ENCODE results near the gene AEBP1. TPM values are rescaled to one million over a fixed set of nuclear protein-coding genes. Genes with fewer than 3 reads are reported as not detected.

Gene AEBP1
- total RNA-seq, 1 experiment from 2014 or later = not detected

DNA sequence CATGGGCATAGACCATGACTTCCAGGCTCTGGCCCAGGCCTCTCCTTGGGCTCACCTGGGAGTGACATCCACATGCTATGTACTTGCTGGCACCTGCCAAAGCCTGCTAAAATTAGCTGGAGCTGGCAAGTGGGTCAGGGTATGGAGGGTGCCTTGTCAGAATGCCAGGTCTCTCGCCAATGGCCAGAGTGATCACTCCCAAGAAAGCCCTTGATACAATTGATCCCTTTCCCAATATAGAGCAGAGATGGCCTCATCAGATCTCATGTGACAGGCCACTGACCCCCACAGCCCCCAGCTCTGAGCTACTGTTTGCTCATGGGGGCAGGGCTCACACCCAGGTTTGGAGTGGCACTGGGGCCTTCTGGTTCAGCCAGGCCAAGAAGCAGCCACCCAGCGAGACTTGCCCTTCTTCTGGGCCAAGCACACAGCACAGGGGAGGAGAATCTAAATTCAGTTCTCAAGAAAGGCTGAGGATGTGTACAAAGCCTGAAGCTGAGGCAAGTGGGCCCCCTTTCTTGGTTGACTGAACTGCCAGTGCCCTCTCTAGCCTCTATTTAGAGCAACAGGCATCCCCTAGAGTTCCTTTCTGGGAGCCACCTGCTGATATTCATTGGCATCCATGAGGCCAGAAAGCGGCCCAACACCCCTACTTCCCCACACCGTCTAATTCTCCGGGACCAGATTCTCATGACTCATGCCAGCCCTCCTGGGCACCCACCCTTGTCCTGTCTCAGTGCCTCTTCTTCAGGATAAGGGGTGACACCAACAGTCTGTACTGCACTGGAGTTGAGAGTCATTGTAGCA, 55.9 kb downstream of the AEBP1 start:
- no peaks in the 10 kb centered on the region for H3K9me2 ChIP-seq (replicated peaks; ENCODE audit: insufficient read depth, low read length)
- no peaks in the 10 kb centered on the region for H4K20me1 ChIP-seq (ENCODE audit: insufficient read depth, low read depth, low read length)
- H3K27me3 ChIP-seq (ENCODE audit: low read length) = no peaks in the 10 kb centered on the region
- no peak overlapping the region for H3K4me3 ChIP-seq (ENCODE audit: low read length)
- no peak overlapping the region for H3K4me2 ChIP-seq (ENCODE audit: low read depth, low read length, poor library complexity, severe bottlenecking)
- no peaks in the 10 kb centered on the region for H3K36me3 ChIP-seq (ENCODE audit: insufficient read depth, low read length)
- no peak for DNase-seq
- no peaks in the 10 kb centered on the region for H3K4me1 ChIP-seq (ENCODE audit: low read length)
- no peaks in the 10 kb centered on the region for H3K79me2 ChIP-seq (ENCODE audit: low read length)
- H3K9ac ChIP-seq (ENCODE audit: low read length) = no peak overlapping the region
- H3K9me3 ChIP-seq (ENCODE audit: low read length) = no peaks in the 10 kb centered on the region
- no peak overlapping the region for H3K27ac ChIP-seq (ENCODE audit: low read length)
- no peak overlapping the region for H2AFZ ChIP-seq (ENCODE audit: low read length)

DNA sequence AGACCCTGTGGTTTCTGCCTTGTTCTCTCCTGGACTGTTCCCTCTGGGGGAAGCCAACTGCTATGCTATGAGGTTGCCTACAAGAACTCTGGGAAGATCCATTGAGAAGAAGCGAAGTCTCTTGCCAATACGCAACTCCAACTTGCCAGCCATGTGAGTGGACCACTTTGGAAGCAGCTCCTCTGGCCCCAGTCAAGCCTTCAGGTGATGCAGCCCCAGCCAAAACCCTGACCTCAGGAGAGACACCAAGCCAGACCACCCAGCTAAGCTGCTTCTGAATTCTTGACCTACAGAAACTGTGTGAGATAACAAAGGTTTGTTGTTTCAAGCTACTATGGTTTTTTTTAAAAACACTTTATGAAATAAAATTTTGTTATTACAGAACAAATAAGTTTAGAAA, 57.2 kb downstream of the AEBP1 start:
- Histone ChIP-seq H3K9ac (ENCODE audit: low read length) (no peak overlapping the region), H3K9me2 (replicated peaks; ENCODE audit: insufficient read depth, low read length) (no peaks in the 10 kb centered on the region), H3K4me2 (ENCODE audit: low read depth, low read length, poor library complexity, severe bottlenecking) (no peak overlapping the region), H3K79me2 (ENCODE audit: low read length) (no peaks in the 10 kb centered on the region), H2AFZ (ENCODE audit: low read length) (no peak overlapping the region), H3K4me3 (ENCODE audit: low read length) (no peak overlapping the region), H4K20me1 (ENCODE audit: insufficient read depth, low read depth, low read length) (no peaks in the 10 kb centered on the region), H3K36me3 (ENCODE audit: insufficient read depth, low read length) (no peaks in the 10 kb centered on the region), H3K27ac (ENCODE audit: low read length) (no peak overlapping the region), H3K4me1 (ENCODE audit: low read length) (no peaks in the 10 kb centered on the region), H3K27me3 (ENCODE audit: low read length) (no peaks in the 10 kb centered on the region), H3K9me3 (ENCODE audit: low read length) (no peaks in the 10 kb centered on the region)
- no peak for DNase-seq

DNA sequence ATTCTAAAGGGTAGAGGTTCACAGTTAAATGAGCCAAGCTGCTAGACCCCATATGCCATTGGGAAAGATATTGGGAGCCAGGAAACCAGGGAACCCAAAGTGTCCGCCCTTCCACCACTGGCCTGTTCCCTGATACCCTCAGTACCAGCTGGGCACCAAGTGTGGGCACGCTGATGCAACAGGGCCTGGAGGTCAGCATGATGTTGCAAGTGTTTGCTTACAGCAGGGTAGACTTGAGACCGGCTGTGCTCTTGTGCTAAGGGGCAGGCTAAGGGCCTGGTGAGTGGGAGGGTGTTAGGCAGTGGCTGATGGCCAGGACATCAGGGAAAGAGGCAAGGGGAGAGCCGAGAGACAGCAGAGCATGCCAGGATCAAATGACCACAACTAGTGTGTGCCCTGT, 58.0 kb downstream of the AEBP1 start:
- no peaks in the 10 kb centered on the region for H3K79me2 ChIP-seq (ENCODE audit: low read length)
- no peaks in the 10 kb centered on the region for H3K9me3 ChIP-seq (ENCODE audit: low read length)
- H3K27ac ChIP-seq (ENCODE audit: low read length) = no peak overlapping the region
- no peaks in the 10 kb centered on the region for H3K36me3 ChIP-seq (ENCODE audit: insufficient read depth, low read length)
- H3K9ac ChIP-seq (ENCODE audit: low read length) = no peak overlapping the region
- H3K27me3 ChIP-seq (ENCODE audit: low read length) = no peaks in the 10 kb centered on the region
- no peak overlapping the region for H3K4me2 ChIP-seq (ENCODE audit: low read depth, low read length, poor library complexity, severe bottlenecking)
- DNase-seq = no peak
- H3K4me1 ChIP-seq (ENCODE audit: low read length) = no peaks in the 10 kb centered on the region
- H3K4me3 ChIP-seq (ENCODE audit: low read length) = no peak overlapping the region
- no peaks in the 10 kb centered on the region for H4K20me1 ChIP-seq (ENCODE audit: insufficient read depth, low read depth, low read length)
- no peaks in the 10 kb centered on the region for H3K9me2 ChIP-seq (replicated peaks; ENCODE audit: insufficient read depth, low read length)
- H2AFZ ChIP-seq (ENCODE audit: low read length) = no peak overlapping the region

DNA sequence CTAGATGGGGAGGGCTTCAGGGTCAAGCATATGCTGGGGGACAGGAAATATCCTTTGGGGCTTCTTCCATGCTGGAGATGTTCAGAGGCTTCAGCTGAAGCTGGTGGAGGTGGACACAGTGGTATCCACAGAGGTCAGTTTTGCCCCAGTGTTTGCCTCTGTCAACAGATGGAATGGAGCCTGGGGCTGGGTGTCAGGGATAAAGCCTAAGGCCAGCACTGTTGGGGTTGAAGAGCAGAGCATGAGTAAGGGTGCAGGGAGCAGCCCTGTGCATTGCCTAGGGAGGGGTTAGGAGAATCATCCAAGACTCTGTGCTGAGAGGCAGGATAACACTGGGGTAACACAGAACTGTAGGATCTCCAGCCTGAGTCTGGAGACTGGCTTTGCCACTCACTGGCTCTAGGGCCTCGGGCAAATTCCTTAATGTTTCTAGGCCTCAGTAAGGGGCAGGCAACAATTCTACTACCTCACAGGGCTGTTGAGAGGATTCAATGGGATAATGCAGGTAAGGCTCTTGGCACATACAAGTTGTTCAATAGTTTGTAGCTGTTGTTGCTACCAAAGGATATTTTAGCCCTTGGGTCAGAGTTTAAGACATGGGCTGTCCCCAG, 58.7 kb downstream of the AEBP1 start:
- no peak overlapping the region for H3K4me2 ChIP-seq (ENCODE audit: low read depth, low read length, poor library complexity, severe bottlenecking)
- H3K9ac ChIP-seq (ENCODE audit: low read length) = no peak overlapping the region
- H3K4me3 ChIP-seq (ENCODE audit: low read length) = no peak overlapping the region
- H3K4me1 ChIP-seq (ENCODE audit: low read length) = peaks cover 3% of the 10 kb centered on the region
- no peak overlapping the region for H3K27ac ChIP-seq (ENCODE audit: low read length)
- no peaks in the 10 kb centered on the region for H3K79me2 ChIP-seq (ENCODE audit: low read length)
- DNase-seq = no peak
- no peaks in the 10 kb centered on the region for H3K9me2 ChIP-seq (replicated peaks; ENCODE audit: insufficient read depth, low read length)
- no peaks in the 10 kb centered on the region for H4K20me1 ChIP-seq (ENCODE audit: insufficient read depth, low read depth, low read length)
- H3K27me3 ChIP-seq (ENCODE audit: low read length) = no peaks in the 10 kb centered on the region
- H2AFZ ChIP-seq (ENCODE audit: low read length) = no peak overlapping the region
- H3K9me3 ChIP-seq (ENCODE audit: low read length) = no peaks in the 10 kb centered on the region
- H3K36me3 ChIP-seq (ENCODE audit: insufficient read depth, low read length) = no peaks in the 10 kb centered on the region

- Histone ChIP-seq H3K27ac (ENCODE audit: low read length) (no peak overlapping the region), H3K9me3 (ENCODE audit: low read length) (no peaks in the 10 kb centered on the region), H3K4me1 (ENCODE audit: low read length) (peaks cover 6% of the 10 kb centered on the region), H2AFZ (ENCODE audit: low read length) (no peak overlapping the region), H3K4me3 (ENCODE audit: low read length) (no peak overlapping the region), H3K9me2 (replicated peaks; ENCODE audit: insufficient read depth, low read length) (no peaks in the 10 kb centered on the region), H3K9ac (ENCODE audit: low read length) (no peak overlapping the region), H3K36me3 (ENCODE audit: insufficient read depth, low read length) (no peaks in the 10 kb centered on the region), H3K27me3 (ENCODE audit: low read length) (no peaks in the 10 kb centered on the region), H3K79me2 (ENCODE audit: low read length) (no peaks in the 10 kb centered on the region), H4K20me1 (ENCODE audit: insufficient read depth, low read depth, low read length) (no peaks in the 10 kb centered on the region), H3K4me2 (ENCODE audit: low read depth, low read length, poor library complexity, severe bottlenecking) (no peak overlapping the region)
- DNase-seq = no peak
These were observed 59.4 kb downstream of the AEBP1 start for GRCh38 chr7:44163591-44163990.

Small RNAs within 50 kb of the gene (small RNA-seq; reads per million reads assigned to genes)
- not detected for gene RNA5SP230

Other genes starting within 250 kb of the AEBP1 start
- gene MRPS24, start 234.8 kb upstream of the AEBP1 start, total RNA-seq (2014; rRNA removed; shearing (Covaris generic); ENCODE audit: low replicate concordance) = 94.1 and 100 TPM in 2 replicates
- gene URGCP, start 197.7 kb upstream of the AEBP1 start, total RNA-seq (2014; rRNA removed; shearing (Covaris generic); ENCODE audit: low replicate concordance) = 30.7 and 34.2 TPM in 2 replicates
- 19.0 and 29.3 TPM in 2 replicates for gene UBE2D4, start 177.9 kb upstream of the AEBP1 start, total RNA-seq (2014; rRNA removed; shearing (Covaris generic); ENCODE audit: low replicate concordance)
- not detected in 2 replicates for gene SPDYE1, start 106.4 kb upstream of the AEBP1 start, total RNA-seq (2014; rRNA removed; shearing (Covaris generic); ENCODE audit: low replicate concordance)
- gene DBNL, start 59.6 kb upstream of the AEBP1 start, total RNA-seq (2014; rRNA removed; shearing (Covaris generic); ENCODE audit: low replicate concordance) = 116 and 184 TPM in 2 replicates
- 1.9 TPM in 1 of 2 replicates, not detected in the other for gene PGAM2, start 38.8 kb upstream of the AEBP1 start, total RNA-seq (2014; rRNA removed; shearing (Covaris generic); ENCODE audit: low replicate concordance)
- gene POLM, start 21.8 kb upstream of the AEBP1 start, total RNA-seq (2014; rRNA removed; shearing (Covaris generic); ENCODE audit: low replicate concordance) = 34.5 and 47.1 TPM in 2 replicates
- gene POLD2, start 19.2 kb downstream of the AEBP1 start, total RNA-seq (2014; rRNA removed; shearing (Covaris generic); ENCODE audit: low replicate concordance) = 165 and 217 TPM in 2 replicates
- not detected in 2 replicates for gene MYL7, start 37.0 kb downstream of the AEBP1 start, total RNA-seq (2014; rRNA removed; shearing (Covaris generic); ENCODE audit: low replicate concordance)
- not detected in 2 replicates for gene GCK, start 85.1 kb downstream of the AEBP1 start, total RNA-seq (2014; rRNA removed; shearing (Covaris generic); ENCODE audit: low replicate concordance)
- 63.1 and 88.6 TPM in 2 replicates for gene YKT6, start 96.6 kb downstream of the AEBP1 start, total RNA-seq (2014; rRNA removed; shearing (Covaris generic); ENCODE audit: low replicate concordance)
- not detected in 2 replicates for gene CAMK2B, start 221.2 kb downstream of the AEBP1 start, total RNA-seq (2014; rRNA removed; shearing (Covaris generic); ENCODE audit: low replicate concordance)

All from Karpas-422 (cell line).